ENCODE measurements around the gene SUCLG2. TPM values are rescaled to one million over a fixed set of nuclear protein-coding genes. Genes with fewer than 3 reads are reported as not detected.

The SUCLG2 gene
- polyA plus RNA-seq, 2 of the 4 experiments (the other 2 are of a cell fraction) = 39.8 to 61.3 TPM

DNA sequence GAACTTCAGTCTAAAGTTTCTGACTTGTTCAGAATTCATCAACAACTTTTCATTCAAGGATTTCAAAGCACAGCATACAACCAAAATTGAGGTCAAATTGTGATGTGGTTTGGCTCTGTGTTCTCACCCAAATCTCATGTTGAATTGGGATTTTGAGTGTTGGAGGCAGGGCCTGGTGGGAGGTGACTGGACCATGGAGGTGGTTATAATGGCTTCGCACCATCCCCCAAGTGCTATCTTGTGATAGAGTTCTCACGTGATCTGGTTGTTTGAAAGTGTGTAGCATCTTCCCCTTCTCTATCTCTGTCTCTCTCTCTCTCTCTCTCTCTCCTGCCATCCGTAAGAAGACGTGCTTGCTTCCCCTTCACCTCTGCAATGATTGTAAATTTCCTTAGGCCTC lies 19.6 kb upstream of the SUCLG2 start (continued):
- TF ChIP-seq CBX2 (IDR thresholded peaks at IDR 0.05; ENCODE audit: borderline replicate concordance, low read depth) (no peak), ZSCAN20 (CRISPR knock-in tag; IDR thresholded peaks at IDR 0.05) (no peak)
- TF ChIP-seq, protein P1, sequence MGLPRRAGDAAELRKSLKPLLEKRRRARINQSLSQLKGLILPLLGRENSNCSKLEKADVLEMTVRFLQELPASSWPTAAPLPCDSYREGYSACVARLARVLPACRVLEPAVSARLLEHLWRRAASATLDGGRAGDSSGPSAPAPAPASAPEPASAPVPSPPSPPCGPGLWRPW (IDR thresholded peaks at IDR 0.05) = no peak
- TF ChIP-seq, protein P2, sequence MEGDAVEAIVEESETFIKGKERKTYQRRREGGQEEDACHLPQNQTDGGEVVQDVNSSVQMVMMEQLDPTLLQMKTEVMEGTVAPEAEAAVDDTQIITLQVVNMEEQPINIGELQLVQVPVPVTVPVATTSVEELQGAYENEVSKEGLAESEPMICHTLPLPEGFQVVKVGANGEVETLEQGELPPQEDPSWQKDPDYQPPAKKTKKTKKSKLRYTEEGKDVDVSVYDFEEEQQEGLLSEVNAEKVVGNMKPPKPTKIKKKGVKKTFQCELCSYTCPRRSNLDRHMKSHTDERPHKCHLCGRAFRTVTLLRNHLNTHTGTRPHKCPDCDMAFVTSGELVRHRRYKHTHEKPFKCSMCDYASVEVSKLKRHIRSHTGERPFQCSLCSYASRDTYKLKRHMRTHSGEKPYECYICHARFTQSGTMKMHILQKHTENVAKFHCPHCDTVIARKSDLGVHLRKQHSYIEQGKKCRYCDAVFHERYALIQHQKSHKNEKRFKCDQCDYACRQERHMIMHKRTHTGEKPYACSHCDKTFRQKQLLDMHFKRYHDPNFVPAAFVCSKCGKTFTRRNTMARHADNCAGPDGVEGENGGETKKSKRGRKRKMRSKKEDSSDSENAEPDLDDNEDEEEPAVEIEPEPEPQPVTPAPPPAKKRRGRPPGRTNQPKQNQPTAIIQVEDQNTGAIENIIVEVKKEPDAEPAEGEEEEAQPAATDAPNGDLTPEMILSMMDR (IDR thresholded peaks at IDR 0.05) = no peak

GRCh38 chr3:67662733-67663132 lies 8.3 kb upstream of the SUCLG2 start:
- DNase-seq (ENCODE audit: low read depth in 1 of 2, low spot score in 1 of 2) (no peak), ATAC-seq (no peak), FAIRE-seq (no peak)
- Histone ChIP-seq H3K4me1 (no peaks in the 10 kb centered on the region), H3K27ac (no peak overlapping the region), H3K4me2 (no peak overlapping the region), H3K4me3 (no peak overlapping the region), H3K9me3 (no peaks in the 10 kb centered on the region)
- TF ChIP-seq FOSB (CRISPR knock-in tag; IDR thresholded peaks at IDR 0.05) (no peak), RAD21 (conservative IDR thresholded peaks at IDR 0.05 in 1 of 2, IDR thresholded peaks at IDR 0.05 in 1 of 2) (no peak), RARB (CRISPR knock-in tag; IDR thresholded peaks at IDR 0.05) (no peak), NR3C1 (IDR thresholded peaks at IDR 0.05) (no peak), JUN (IDR thresholded peaks at IDR 0.05) (no peak), JUNB (IDR thresholded peaks at IDR 0.05) (no peak), FOXS1 (CRISPR knock-in tag; IDR thresholded peaks at IDR 0.05) (no peak)
- ChIA-PET CTCF (no interaction called here), POLR2A (no interaction called here)
- WGBS (ENCODE audit: missing lambda C conversion rate) = 92% methylated on average over 3 of the region's 3 CpGs

DNA sequence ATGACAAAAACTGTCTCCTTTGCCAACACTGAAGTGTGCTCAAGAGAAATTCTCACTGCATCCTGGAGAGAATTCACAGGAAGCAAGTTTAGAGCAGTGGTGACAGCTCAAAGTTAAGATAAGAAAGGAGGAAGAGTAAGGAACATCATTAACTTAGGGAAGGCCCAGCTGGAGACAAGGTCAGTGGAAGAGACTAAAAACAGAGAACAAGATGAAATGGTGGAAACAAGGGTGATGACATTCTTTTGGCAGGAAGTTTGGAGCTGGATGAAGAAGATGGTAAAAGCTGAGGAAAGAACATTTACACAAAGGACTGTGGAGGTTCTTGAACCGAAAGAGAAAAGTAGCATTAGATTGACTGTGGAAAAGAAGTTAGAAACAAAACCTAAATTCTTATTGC lies 6.7 kb upstream of the SUCLG2 start:
- WGBS (ENCODE audit: missing lambda C conversion rate) = 96% methylated on average over 1 of the region's 1 CpG
- no peak for FAIRE-seq
- ChIA-PET POLR2A (no interaction called here), CTCF (no interaction called here)
- TF ChIP-seq ZNF302 (CRISPR knock-in tag; IDR thresholded peaks at IDR 0.05) (no peak), E2F6 (IDR thresholded peaks at IDR 0.05; ENCODE audit: borderline replicate concordance, low read depth) (no peak), NFE2L2 (conservative IDR thresholded peaks at IDR 0.05; ENCODE audit: low read length) (no peak), KDM5A (IDR thresholded peaks at IDR 0.05) (no peak), BHLHE40 (IDR thresholded peaks at IDR 0.05; ENCODE audit: low read depth, low read length) (no peak), NPAS2 (CRISPR knock-in tag; IDR thresholded peaks at IDR 0.05; ENCODE audit: borderline replicate concordance) (no peak), ZFP36 (IDR thresholded peaks at IDR 0.05; ENCODE audit: borderline replicate concordance, partially characterized antibody) (no peak), FOSB (CRISPR knock-in tag; IDR thresholded peaks at IDR 0.05) (no peak), CBX2 (IDR thresholded peaks at IDR 0.05; ENCODE audit: borderline replicate concordance, low read depth) (no peak), REST (IDR thresholded peaks at IDR 0.05) (no peak), RARB (CRISPR knock-in tag; IDR thresholded peaks at IDR 0.05) (no peak), ZSCAN20 (CRISPR knock-in tag; IDR thresholded peaks at IDR 0.05) (no peak), RNF2 (IDR thresholded peaks at IDR 0.05; ENCODE audit: borderline replicate concordance, low read depth) (no peak), CHD4 (IDR thresholded peaks at IDR 0.05; ENCODE audit: borderline replicate concordance) (no peak), FOSL2 (IDR thresholded peaks at IDR 0.05) (no peak), FOSL2 (CRISPR knock-in tag; IDR thresholded peaks at IDR 0.05) (no peak), EHMT2 (IDR thresholded peaks at IDR 0.05; ENCODE audit: low read depth) (no peak), MYC (IDR thresholded peaks at IDR 0.05; ENCODE audit: borderline replicate concordance, low read length) (no peak)
- H3K4me2 ChIP-seq = no peak overlapping the region
- ATAC-seq = no peak
- no peaks in the 10 kb centered on the region for H3K4me1 ChIP-seq
- no peak for DNase-seq (ENCODE audit: low read depth in 1 of 2, low spot score in 1 of 2)
- H3K27ac ChIP-seq = no peak overlapping the region
- peaks cover 3% of the 10 kb centered on the region; the same call in 1 of the 3 replicates for H3K9me3 ChIP-seq
- H3K4me3 ChIP-seq = no peak overlapping the region
